K562 (cell line): ENCODE data around the gene ACSM5.
"Not testable (repeated sequence)": the region's sequence is repeated elsewhere in the genome, so short reads cannot be mapped to it uniquely, and the experiment has no call there.

ENCODE experiments used
- PTTG1 ChIP-seq: fragments of 450-650 bp; IDR thresholded peaks from 2 replicates; pipeline ENCODE4 v1.6.1; 2016; ENCODE audit warnings: low read depth, mild to moderate bottlenecking, missing genetic modification characterization, missing compliant biosample characterization
- ZNF23 ChIP-seq: fragments of 250-450 bp; sonication (Bioruptor Pico); IDR thresholded peaks from 2 replicates; pipeline ENCODE4 v1.4.0; 2020; ENCODE audit warnings: mild to moderate bottlenecking

GRCh38 chr16:20421748-20422147 lies 12.4 kb downstream of the ACSM5 start:
- not testable (repeated sequence) for TF ChIP-seq PTTG1 (tag); ZNF23 (CRISPR knock-in tag)
